Measurements from ENCODE around the gene NOL7. TPM values are rescaled to one million over a fixed set of nuclear protein-coding genes. Genes with fewer than 3 reads are reported as not detected.

Gene NOL7
- total and polyA plus RNA-seq, 4 donors = 25.6 to 43.0 (median 31.0) TPM

- no peak for DNase-seq (ENCODE audit: low spot score)
- H3K36me3 ChIP-seq (ENCODE audit: control insufficient read depth in 4 of 4, insufficient read depth in 3 of 4, low read depth in 1 of 4, low read length in 3 of 4) = peaks cover 0 to 9% (median 3%) of the 10 kb centered on the region in 4 donors
- TF ChIP-seq NR2F2 (IDR thresholded peaks at IDR 0.05) (no peak), JUND (IDR thresholded peaks at IDR 0.05) (no peak), RAD21 (IDR thresholded peaks at IDR 0.05) (no peak), HNF4G (IDR thresholded peaks at IDR 0.05) (no peak), RXRA (IDR thresholded peaks at IDR 0.05) (no peak), TAF1 (conservative IDR thresholded peaks at IDR 0.05) (no peak), CTCF (IDR thresholded peaks at IDR 0.05; ENCODE audit: low read depth, low read length, missing input control) (no peak), HNF4A (conservative IDR thresholded peaks at IDR 0.05) (no peak), ZBTB33 (IDR thresholded peaks at IDR 0.05) (no peak), YY1 (IDR thresholded peaks at IDR 0.05) (no peak), GABPA (IDR thresholded peaks at IDR 0.05 in 1 of 2, conservative IDR thresholded peaks at IDR 0.05 in 1 of 2) (no peak), MAX (IDR thresholded peaks at IDR 0.05) (no peak)
- no peak overlapping the region for H3K27ac ChIP-seq (ENCODE audit: low read depth in 1 of 2, low read length in 2 of 2)
- H3K4me3 ChIP-seq (ENCODE audit: low read depth in 1 of 3, low read length in 3 of 3) = no peak overlapping the region
- H3K4me1 ChIP-seq (ENCODE audit: control insufficient read depth in 4 of 4, insufficient read depth in 4 of 4, low read length in 3 of 4) = no peaks in the 10 kb centered on the region
- WGBS = 99% methylated on average over 2 of the region's 2 CpGs
- peaks cover 0 to under 1% (median 0%) of the 10 kb centered on the region in 4 donors for H3K9me3 ChIP-seq (ENCODE audit: control insufficient read depth in 4 of 4, low read length in 3 of 4)
- no peak overlapping the region for H3K9ac ChIP-seq (ENCODE audit: low read depth in 1 of 2, low read length in 2 of 2)
- H3K27me3 ChIP-seq (ENCODE audit: control insufficient read depth in 4 of 4, insufficient read depth in 4 of 4, low read length in 3 of 4) = no peaks in the 10 kb centered on the region
These were observed 38.2 kb downstream of the NOL7 start for GRCh38 chr6:13653296-13653695.

GRCh38 chr6:13654496-13654895 lies 39.4 kb downstream of the NOL7 start:
- H3K4me3 ChIP-seq (ENCODE audit: low read depth in 1 of 3, low read length in 3 of 3) = no peak overlapping the region
- no peak overlapping the region for H3K9ac ChIP-seq (ENCODE audit: low read depth in 1 of 2, low read length in 2 of 2)
- H3K27ac ChIP-seq (ENCODE audit: low read depth in 1 of 2, low read length in 2 of 2) = no peak overlapping the region
- H3K4me1 ChIP-seq (ENCODE audit: control insufficient read depth in 4 of 4, insufficient read depth in 4 of 4, low read length in 3 of 4) = no peaks in the 10 kb centered on the region
- peaks cover 0 to 1% (median 0%) of the 10 kb centered on the region in 4 donors for H3K9me3 ChIP-seq (ENCODE audit: control insufficient read depth in 4 of 4, low read length in 3 of 4)
- peaks cover 0 to 9% (median 3%) of the 10 kb centered on the region in 4 donors for H3K36me3 ChIP-seq (ENCODE audit: control insufficient read depth in 4 of 4, insufficient read depth in 3 of 4, low read depth in 1 of 4, low read length in 3 of 4)
- DNase-seq (ENCODE audit: low spot score) = no peak
- TF ChIP-seq MAX (IDR thresholded peaks at IDR 0.05) (no peak), JUND (IDR thresholded peaks at IDR 0.05) (no peak), HNF4G (IDR thresholded peaks at IDR 0.05) (no peak), NR2F2 (IDR thresholded peaks at IDR 0.05) (no peak), SP1 (IDR thresholded peaks at IDR 0.05) (no peak), ATF3 (IDR thresholded peaks at IDR 0.05) (no peak), GABPA (IDR thresholded peaks at IDR 0.05 in 1 of 2, conservative IDR thresholded peaks at IDR 0.05 in 1 of 2) (no peak), EGR1 (IDR thresholded peaks at IDR 0.05; ENCODE audit: low read depth in 2 of 2) (no peak), RXRA (IDR thresholded peaks at IDR 0.05) (no peak), REST (IDR thresholded peaks at IDR 0.05) (no peak), CTCF (IDR thresholded peaks at IDR 0.05; ENCODE audit: low read depth, low read length, missing input control) (no peak), FOXA2 (IDR thresholded peaks at IDR 0.05) (no peak)
- H3K27me3 ChIP-seq (ENCODE audit: control insufficient read depth in 4 of 4, insufficient read depth in 4 of 4, low read length in 3 of 4) = no peaks in the 10 kb centered on the region

Data from liver (tissue), 9 donors.